ENCODE measurements around the gene EVA1A. TPM values are rescaled to one million over a fixed set of nuclear protein-coding genes. Genes with fewer than 3 reads are reported as not detected.

The EVA1A gene
- total and polyA plus RNA-seq, 9 donors, result 4.7 to 12.7 (median 7.5) TPM

DNA sequence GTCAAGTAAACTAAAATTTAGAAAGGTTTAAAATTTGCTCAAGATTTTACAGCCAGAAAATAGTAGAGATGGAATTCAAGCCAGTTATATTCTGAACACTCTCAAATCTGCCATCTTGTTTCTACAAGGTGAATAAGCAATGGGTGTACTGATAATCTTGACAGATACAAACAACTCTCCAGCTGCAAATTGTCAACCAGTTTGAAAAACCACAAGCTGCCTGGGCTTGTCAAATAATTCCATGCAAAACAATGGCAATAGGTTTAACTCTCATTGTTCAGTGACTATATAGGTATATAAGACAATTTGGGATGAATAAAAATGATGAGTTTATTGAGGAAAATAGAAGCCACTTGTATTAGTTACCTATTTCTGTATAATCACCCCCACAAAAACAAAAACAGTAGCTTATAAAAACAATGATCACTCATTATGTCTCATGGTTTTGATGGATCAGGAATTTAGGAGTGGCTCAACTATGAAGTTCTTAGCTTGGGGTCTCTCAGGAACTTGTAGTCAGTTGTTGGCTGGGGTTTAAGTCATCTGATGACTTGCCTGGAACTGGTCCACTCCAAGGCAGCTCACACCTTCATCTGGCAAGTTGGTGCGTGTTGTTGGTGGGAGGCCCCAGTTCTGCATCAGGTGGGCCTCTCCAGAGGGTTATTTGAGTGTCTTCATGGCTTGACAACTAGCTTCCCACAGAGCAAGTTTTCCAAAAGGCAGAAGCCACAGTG, 12.6 kb upstream of the EVA1A start:
- H3K4me1 ChIP-seq (ENCODE audit: control insufficient read depth, insufficient read depth, low read length), result peaks cover 16% of the 10 kb centered on the region
- WGBS (ENCODE audit: insufficient coverage), result 100% methylated on average over 1 of the region's 1 CpG
- no peak for DNase-seq
- no peaks in the 10 kb centered on the region for H3K9me3 ChIP-seq (replicated peaks; ENCODE audit: control insufficient read depth, low read depth, low read length)
- no peak overlapping the region for H3K4me3 ChIP-seq (ENCODE audit: low read length)
- H3K27me3 ChIP-seq (ENCODE audit: control insufficient read depth, insufficient read depth, low read length), result no peaks in the 10 kb centered on the region
- H3K36me3 ChIP-seq (ENCODE audit: control insufficient read depth, insufficient read depth, low read length), result no peaks in the 10 kb centered on the region
- H3K27ac ChIP-seq (ENCODE audit: low read length), result no peak overlapping the region

DNA sequence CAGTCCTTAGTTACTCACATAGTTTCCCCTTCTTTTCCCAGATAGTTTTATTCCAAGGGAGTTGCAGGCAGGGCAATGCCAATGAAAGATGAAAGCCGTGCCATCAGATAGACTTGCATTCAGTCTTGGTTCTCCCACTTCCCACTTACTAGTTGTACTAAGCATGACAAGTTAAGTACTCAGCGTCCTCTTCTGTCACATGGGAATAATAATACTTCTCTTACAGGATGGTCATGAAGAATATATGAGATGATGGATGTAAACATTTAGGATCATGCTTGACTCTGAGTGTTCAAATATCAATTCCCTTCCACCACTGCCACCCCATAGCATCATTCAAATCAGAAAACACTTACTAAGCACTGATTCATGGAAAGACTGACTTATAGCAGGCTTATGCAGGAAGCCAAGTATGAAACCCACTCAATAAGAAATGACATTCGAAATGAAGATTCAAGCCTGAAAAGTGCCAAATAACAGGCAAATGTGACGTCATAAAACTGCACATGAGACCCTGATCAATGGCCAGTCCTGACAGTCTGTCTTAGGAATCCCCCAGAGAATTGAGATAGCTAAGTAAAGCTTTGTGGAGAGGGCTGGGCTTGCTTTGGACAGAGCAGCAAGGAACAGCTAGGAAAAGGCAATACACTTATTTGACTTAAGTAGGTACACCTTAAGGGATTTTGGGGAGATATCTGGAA, 11.1 kb upstream of the EVA1A start:
- Histone ChIP-seq H3K27ac (ENCODE audit: low read length) (no peak overlapping the region), H3K36me3 (ENCODE audit: control insufficient read depth, insufficient read depth, low read length) (no peaks in the 10 kb centered on the region), H3K27me3 (ENCODE audit: control insufficient read depth, insufficient read depth, low read length) (no peaks in the 10 kb centered on the region), H3K4me1 (ENCODE audit: control insufficient read depth, insufficient read depth, low read length) (peaks cover 16% of the 10 kb centered on the region), H3K4me3 (ENCODE audit: low read length) (no peak overlapping the region), H3K9me3 (replicated peaks; ENCODE audit: control insufficient read depth, low read depth, low read length) (no peaks in the 10 kb centered on the region)
- DNase-seq, result no peak
- WGBS (ENCODE audit: insufficient coverage), result 58% methylated on average over 2 of the region's 4 CpGs

DNA sequence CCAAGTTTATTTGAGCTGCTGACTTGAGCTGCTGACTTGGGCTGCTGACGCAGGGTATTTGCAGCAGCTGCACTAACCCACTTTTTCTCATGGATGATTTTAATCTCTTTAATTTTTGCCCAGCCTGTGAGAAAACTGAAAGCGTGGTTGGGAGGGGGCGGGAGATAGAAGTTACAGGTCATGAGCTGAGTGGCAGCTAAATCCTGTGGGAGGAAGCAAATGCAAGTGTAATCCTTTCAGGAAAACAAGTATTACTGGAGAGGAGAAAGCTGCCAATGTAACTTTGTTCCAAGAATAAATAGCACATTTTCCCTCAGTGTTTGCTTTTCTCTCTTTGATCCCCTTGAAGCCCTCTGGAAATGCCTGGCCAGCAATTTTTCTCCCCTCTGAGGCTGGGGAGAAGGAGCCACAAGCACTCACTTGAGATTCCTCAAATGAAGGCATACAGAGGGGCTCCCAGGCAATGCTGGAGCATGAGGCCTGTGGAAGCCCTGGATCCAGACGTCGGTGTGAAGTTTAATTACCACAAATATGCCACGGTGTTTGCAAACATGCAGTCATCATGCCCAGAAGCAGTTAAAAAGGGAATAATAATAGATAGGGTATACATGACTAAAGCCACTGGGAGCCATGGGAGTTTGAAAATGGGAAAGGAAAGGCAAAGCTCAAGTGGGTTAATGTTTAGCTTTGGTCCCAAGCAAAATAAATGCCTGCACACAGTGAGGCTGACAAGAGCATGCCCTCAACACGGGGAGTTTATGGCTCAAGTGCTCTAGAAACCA, 10.4 kb upstream of the EVA1A start:
- peak; percentile 89 for DNase-seq
- Histone ChIP-seq H3K27ac (ENCODE audit: low read length) (peak overlapping the region; percentile 78), H3K4me1 (ENCODE audit: control insufficient read depth, insufficient read depth, low read length) (peaks cover 16% of the 10 kb centered on the region), H3K36me3 (ENCODE audit: control insufficient read depth, insufficient read depth, low read length) (no peaks in the 10 kb centered on the region), H3K27me3 (ENCODE audit: control insufficient read depth, insufficient read depth, low read length) (no peaks in the 10 kb centered on the region), H3K9me3 (replicated peaks; ENCODE audit: control insufficient read depth, low read depth, low read length) (no peaks in the 10 kb centered on the region), H3K4me3 (ENCODE audit: low read length) (no peak overlapping the region)
- 23% methylated on average over 6 of the region's 7 CpGs for WGBS (ENCODE audit: insufficient coverage)

DNA sequence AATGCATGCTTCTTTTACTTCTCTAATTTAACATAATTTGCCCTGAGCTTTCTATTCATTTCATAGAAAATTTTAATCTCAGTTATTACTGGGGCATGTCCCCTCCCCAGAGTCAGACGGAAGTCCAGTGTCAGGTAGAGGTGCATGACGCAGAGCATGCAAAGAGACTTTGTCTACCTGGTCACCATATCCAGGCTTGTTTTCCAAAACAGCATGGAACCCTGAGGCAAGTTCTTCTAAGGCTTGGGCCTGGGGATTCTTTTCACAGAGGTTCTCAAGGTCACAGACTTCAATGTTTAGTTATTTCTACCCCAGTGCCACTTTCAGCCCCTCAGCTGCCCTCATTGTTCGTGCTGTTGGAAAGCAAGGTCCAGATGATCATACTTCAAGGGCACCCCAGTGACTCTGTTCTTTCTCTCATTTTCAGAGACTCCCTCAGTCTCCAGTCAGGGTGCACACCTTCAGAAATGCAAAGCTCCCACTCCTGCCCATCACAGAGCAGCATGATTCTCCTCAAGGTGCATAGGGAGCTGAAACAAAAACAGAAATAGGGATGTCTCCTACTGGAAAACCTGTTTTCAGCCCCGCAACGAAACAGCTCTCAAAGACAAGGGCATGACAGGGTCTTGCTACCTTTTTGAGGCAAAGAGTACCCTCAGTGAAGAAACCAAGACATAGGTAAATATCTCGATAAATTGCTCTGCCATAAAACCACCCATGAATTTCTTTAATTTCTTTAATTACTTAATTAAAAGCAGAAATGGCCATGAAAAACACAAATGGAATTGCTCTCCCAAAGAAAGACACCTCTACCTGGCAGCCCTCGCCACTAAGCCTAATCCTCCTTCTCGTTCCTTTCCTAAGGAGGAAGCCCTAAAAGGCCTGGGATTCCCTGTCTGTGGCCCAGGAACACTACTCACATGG, 9.5 kb upstream of the EVA1A start:
- H3K9me3 ChIP-seq (replicated peaks; ENCODE audit: control insufficient read depth, low read depth, low read length), result no peaks in the 10 kb centered on the region
- H3K27me3 ChIP-seq (ENCODE audit: control insufficient read depth, insufficient read depth, low read length), result no peaks in the 10 kb centered on the region
- no peaks in the 10 kb centered on the region for H3K36me3 ChIP-seq (ENCODE audit: control insufficient read depth, insufficient read depth, low read length)
- no peak for DNase-seq
- H3K4me3 ChIP-seq (ENCODE audit: low read length), result no peak overlapping the region
- H3K4me1 ChIP-seq (ENCODE audit: control insufficient read depth, insufficient read depth, low read length), result peaks cover 16% of the 10 kb centered on the region
- H3K27ac ChIP-seq (ENCODE audit: low read length), result peak overlapping the region; percentile 78
- WGBS (ENCODE audit: insufficient coverage), result 96% methylated on average over 5 of the region's 8 CpGs

DNA sequence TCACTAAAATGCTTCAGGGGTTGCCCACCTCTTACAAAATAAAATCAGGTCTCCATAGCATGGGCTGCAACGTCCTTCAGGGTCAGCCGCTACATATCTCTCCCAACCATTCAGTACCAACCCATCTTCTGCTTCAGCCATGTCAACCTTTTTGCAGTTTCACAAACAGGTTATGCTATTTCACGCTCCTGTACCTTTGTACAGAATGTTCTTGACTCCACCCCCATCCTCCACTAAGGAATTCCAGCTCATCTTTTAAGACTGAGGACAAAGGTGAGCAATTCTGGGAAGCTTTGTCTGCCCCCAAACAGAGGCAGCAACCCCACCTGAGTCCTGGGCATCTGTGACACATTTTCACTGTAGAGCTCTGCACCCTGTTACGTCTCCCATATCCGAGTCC, 8.8 kb upstream of the EVA1A start:
- H3K4me1 ChIP-seq (ENCODE audit: control insufficient read depth, insufficient read depth, low read length), result peaks cover 16% of the 10 kb centered on the region
- no peaks in the 10 kb centered on the region for H3K9me3 ChIP-seq (replicated peaks; ENCODE audit: control insufficient read depth, low read depth, low read length)
- no peak overlapping the region for H3K4me3 ChIP-seq (ENCODE audit: low read length)
- no peak overlapping the region for H3K27ac ChIP-seq (ENCODE audit: low read length)
- WGBS (ENCODE audit: insufficient coverage), result 85% methylated on average over 2 of the region's 5 CpGs
- H3K36me3 ChIP-seq (ENCODE audit: control insufficient read depth, insufficient read depth, low read length), result no peaks in the 10 kb centered on the region
- H3K27me3 ChIP-seq (ENCODE audit: control insufficient read depth, insufficient read depth, low read length), result no peaks in the 10 kb centered on the region
- no peak for DNase-seq

DNA sequence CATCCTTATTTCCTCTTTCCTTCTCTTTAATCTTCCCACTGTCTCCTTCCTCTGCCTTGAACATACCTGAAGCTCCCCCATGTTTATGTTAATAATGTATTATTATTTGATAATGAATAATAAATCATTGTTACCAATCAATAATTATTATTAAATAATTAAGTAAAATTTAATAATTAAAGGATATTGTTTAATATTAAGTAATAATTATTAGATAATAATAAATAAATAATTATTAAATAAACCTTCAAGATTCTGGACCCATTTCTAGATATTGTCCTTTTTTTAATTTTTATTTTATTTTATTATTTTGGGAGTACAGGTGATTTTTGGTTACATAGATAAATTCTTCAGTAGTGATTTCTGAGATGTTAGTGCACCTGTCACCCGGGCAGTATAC, 7.4 kb upstream of the EVA1A start:
- Histone ChIP-seq H3K27me3 (ENCODE audit: control insufficient read depth, insufficient read depth, low read length) (peaks cover 3% of the 10 kb centered on the region), H3K36me3 (ENCODE audit: control insufficient read depth, insufficient read depth, low read length) (no peaks in the 10 kb centered on the region), H3K9me3 (replicated peaks; ENCODE audit: control insufficient read depth, low read depth, low read length) (no peaks in the 10 kb centered on the region), H3K27ac (ENCODE audit: low read length) (no peak overlapping the region), H3K4me3 (ENCODE audit: low read length) (no peak overlapping the region), H3K4me1 (ENCODE audit: control insufficient read depth, insufficient read depth, low read length) (peaks cover 16% of the 10 kb centered on the region)
- DNase-seq, result no peak
- 80% methylated on average over 1 of the region's 1 CpG for WGBS (ENCODE audit: insufficient coverage)

DNA sequence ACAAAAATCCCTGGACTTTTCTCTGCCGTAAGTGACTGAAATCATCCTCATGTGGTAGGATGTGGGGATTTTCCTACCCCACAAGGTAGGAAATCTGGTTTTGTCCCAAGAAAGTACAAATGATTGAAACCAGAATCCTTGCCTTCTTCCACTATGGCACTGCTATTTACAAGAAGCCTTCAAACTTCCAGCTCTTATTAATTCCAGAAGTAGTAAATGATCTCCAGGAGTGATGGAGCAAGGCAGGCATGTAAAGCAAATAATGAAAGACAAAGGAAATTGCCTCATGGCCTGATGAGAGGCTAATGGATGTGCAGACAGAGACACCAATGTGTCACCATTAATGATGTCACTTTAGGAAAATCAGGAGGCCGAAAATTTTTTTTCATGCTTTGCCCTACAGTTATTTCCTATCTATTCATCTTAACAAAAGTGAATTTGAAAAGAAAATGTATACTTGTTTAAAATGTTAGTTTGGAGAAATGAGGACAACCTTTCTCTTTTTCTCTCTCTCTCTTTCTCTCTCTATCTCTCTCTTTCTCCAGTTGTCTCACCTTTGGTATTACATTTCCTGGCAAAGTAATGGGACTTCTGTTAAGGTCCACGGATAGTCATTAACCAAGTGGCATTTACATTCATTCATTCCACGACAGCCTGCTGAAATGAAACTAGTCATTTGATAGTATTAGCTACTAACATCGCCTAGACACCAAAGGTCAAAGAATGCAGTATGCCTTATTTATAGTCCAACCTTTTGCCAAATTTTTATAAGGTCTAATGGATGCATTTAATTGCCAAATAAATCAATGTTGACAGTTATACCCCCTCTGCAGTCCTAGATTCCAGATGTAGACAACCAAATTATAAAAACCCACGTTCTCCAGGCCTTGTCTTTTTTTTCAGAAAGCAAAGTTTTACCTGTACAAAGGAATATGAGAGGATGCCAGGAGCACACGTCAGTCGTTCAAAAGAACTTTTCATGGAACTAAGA, 5.0 kb upstream of the EVA1A start:
- 80% methylated on average over 1 of the region's 8 CpGs for WGBS (ENCODE audit: insufficient coverage)
- Histone ChIP-seq H3K4me1 (ENCODE audit: control insufficient read depth, insufficient read depth, low read length) (peaks cover 13% of the 10 kb centered on the region), H3K27me3 (ENCODE audit: control insufficient read depth, insufficient read depth, low read length) (peaks cover 3% of the 10 kb centered on the region), H3K36me3 (ENCODE audit: control insufficient read depth, insufficient read depth, low read length) (no peaks in the 10 kb centered on the region), H3K27ac (ENCODE audit: low read length) (no peak overlapping the region), H3K4me3 (ENCODE audit: low read length) (no peak overlapping the region), H3K9me3 (replicated peaks; ENCODE audit: control insufficient read depth, low read depth, low read length) (no peaks in the 10 kb centered on the region)
- no peak for DNase-seq

DNA sequence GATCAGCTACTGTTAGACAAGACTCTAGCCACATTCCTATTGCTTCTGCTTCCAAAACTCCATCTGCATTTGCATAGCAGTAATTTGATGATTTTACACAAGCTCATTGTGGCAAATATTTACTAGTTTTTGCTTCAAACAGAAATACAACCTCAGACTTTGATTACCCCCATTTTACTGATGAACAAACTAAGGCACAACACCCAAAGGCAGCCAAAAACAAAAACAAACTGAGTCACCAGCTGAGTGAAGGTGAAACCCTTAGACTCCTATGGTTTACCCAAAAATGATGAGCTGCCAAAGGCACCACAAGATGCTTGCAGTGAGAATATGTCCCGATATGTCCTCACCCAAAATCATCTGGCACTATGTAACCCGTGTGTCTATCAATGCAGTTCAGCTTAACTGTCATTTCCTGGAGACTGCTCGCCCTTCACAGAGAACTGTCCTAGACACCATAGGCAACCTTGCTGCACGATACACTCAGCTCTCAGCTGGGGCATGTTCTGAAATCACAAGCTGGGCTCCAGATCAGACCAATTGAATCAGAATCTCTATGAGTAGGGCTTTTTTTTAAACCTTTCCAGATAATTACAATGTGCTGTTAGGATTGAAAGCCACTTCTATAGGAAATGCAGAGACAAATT, 4.1 kb upstream of the EVA1A start:
- Histone ChIP-seq H3K4me1 (ENCODE audit: control insufficient read depth, insufficient read depth, low read length) (peaks cover 9% of the 10 kb centered on the region), H3K4me3 (ENCODE audit: low read length) (no peak overlapping the region), H3K9me3 (replicated peaks; ENCODE audit: control insufficient read depth, low read depth, low read length) (no peaks in the 10 kb centered on the region), H3K36me3 (ENCODE audit: control insufficient read depth, insufficient read depth, low read length) (no peaks in the 10 kb centered on the region), H3K27me3 (ENCODE audit: control insufficient read depth, insufficient read depth, low read length) (peaks cover 9% of the 10 kb centered on the region), H3K27ac (ENCODE audit: low read length) (no peak overlapping the region)
- no peak for DNase-seq
- 68% methylated on average over 3 of the region's 4 CpGs for WGBS (ENCODE audit: insufficient coverage)

Data from muscle of leg (tissue), 11 donors.